ENCODE data around the gene NAA16. TPM values are rescaled to one million over a fixed set of nuclear protein-coding genes. Genes with fewer than 3 reads are reported as not detected.

Gene NAA16
- total and polyA plus RNA-seq, 2 donors (not counting 1 experiment from before 2014, with no cell fraction given): 14.3 to 33.5 TPM

DNA sequence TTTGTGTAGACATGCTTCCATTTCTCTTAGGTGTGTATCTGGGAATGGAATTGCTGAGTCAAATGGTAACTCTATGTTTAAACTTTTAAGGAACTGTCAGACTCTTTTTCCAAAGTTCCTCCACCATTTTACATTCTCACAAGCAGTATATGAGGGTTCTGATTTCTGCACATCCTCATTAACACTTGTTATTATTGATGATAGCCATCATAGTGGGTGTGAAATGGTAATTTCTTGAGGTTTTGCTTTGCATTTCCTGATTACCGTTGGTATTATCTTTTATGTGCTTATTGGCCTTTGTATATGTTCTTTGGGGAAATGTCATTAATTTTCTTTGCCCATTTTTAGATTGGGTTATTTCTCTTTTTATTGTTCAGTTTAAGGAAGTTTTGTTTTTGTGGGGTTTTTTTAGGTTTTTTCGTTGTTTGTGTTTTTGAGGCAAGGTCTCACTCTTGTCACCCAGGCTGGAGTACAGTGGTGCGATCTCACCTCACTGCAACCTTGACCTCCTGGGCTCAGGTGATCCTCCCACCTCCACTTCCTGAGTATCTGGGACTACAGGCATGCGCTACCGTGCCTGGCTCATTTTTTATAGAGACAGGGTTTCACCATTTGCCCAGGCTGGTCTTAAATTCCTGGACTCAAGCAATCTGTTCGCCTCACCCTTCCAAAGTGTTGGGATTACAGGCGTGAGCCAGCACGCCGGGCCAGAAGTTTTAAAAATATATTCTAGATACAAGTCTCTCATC lies 34.3 kb downstream of the NAA16 start:
- H3K36me3 ChIP-seq (replicated peaks in 1 of 2; ENCODE audit: control extremely low read depth in 1 of 2, control insufficient read depth in 1 of 2, extremely low read depth in 1 of 2, insufficient read depth in 2 of 2, low read length in 1 of 2): peaks cover 9 to 16% of the 10 kb centered on the region in 2 experiments
- Mint-ChIP-seq H3K4me1 (no peaks in the 10 kb centered on the region), H3K27ac (no peak overlapping the region), H3K27me3 (no peaks in the 10 kb centered on the region), H3K9me3 (ENCODE audit: insufficient read depth) (no peaks in the 10 kb centered on the region), H3K4me3 (no peak overlapping the region)
- ATAC-seq (ENCODE audit: low read depth): no peak
- H3K27me3 ChIP-seq (replicated peaks in 1 of 4; ENCODE audit: control extremely low read depth in 1 of 4, control insufficient read depth in 3 of 4, insufficient read depth in 4 of 4, low read length in 3 of 4): no peaks in the 10 kb centered on the region
- CTCF ChIA-PET: no interaction called here
- no peaks in the 10 kb centered on the region for H3K4me1 ChIP-seq (ENCODE audit: control insufficient read depth in 2 of 2, insufficient read depth in 2 of 2, low read length in 2 of 2)
- H4K20me1 ChIP-seq (ENCODE audit: control insufficient read depth, insufficient read depth, low read length, poor library complexity, severe bottlenecking): no peaks in the 10 kb centered on the region
- no peak overlapping the region for H3K4me2 ChIP-seq (replicated peaks; ENCODE audit: low read depth, low read length, poor library complexity, severe bottlenecking)
- no peak overlapping the region for H3K9ac ChIP-seq (ENCODE audit: low read length)
- POLR2A ChIA-PET: no interaction called here
- DNase-seq: no peak
- TF ChIP-seq, protein P1, sequence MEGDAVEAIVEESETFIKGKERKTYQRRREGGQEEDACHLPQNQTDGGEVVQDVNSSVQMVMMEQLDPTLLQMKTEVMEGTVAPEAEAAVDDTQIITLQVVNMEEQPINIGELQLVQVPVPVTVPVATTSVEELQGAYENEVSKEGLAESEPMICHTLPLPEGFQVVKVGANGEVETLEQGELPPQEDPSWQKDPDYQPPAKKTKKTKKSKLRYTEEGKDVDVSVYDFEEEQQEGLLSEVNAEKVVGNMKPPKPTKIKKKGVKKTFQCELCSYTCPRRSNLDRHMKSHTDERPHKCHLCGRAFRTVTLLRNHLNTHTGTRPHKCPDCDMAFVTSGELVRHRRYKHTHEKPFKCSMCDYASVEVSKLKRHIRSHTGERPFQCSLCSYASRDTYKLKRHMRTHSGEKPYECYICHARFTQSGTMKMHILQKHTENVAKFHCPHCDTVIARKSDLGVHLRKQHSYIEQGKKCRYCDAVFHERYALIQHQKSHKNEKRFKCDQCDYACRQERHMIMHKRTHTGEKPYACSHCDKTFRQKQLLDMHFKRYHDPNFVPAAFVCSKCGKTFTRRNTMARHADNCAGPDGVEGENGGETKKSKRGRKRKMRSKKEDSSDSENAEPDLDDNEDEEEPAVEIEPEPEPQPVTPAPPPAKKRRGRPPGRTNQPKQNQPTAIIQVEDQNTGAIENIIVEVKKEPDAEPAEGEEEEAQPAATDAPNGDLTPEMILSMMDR (IDR thresholded peaks at IDR 0.05): no peak
- TF ChIP-seq EZH2 (IDR thresholded peaks at IDR 0.05; ENCODE audit: borderline replicate concordance, insufficient read depth, low read depth, low read length, poor library complexity, severe bottlenecking): no peak
- H2AFZ ChIP-seq (ENCODE audit: insufficient read depth, low read depth, low read length, poor library complexity, severe bottlenecking): no peak overlapping the region
- no peaks in the 10 kb centered on the region for H3K9me3 ChIP-seq (ENCODE audit: control extremely low read depth in 1 of 3, control insufficient read depth in 2 of 3, insufficient read depth in 1 of 3, low read length in 2 of 3)
- no peak overlapping the region for H3K4me3 ChIP-seq (ENCODE audit: control extremely low read depth in 1 of 5, extremely low read depth in 1 of 5, insufficient read depth in 1 of 5, low read depth in 2 of 5, low read length in 4 of 5)
- no peaks in the 10 kb centered on the region for H3K79me2 ChIP-seq (ENCODE audit: control insufficient read depth, insufficient read depth, low read length)
- 81% methylated on average over 2 of the region's 9 CpGs for WGBS (ENCODE audit: insufficient coverage)
- intact Hi-C loops (cut with micrococcal nuclease): no loop called here
- no peak overlapping the region for H3K27ac ChIP-seq (ENCODE audit: low read length in 2 of 2)

DNA sequence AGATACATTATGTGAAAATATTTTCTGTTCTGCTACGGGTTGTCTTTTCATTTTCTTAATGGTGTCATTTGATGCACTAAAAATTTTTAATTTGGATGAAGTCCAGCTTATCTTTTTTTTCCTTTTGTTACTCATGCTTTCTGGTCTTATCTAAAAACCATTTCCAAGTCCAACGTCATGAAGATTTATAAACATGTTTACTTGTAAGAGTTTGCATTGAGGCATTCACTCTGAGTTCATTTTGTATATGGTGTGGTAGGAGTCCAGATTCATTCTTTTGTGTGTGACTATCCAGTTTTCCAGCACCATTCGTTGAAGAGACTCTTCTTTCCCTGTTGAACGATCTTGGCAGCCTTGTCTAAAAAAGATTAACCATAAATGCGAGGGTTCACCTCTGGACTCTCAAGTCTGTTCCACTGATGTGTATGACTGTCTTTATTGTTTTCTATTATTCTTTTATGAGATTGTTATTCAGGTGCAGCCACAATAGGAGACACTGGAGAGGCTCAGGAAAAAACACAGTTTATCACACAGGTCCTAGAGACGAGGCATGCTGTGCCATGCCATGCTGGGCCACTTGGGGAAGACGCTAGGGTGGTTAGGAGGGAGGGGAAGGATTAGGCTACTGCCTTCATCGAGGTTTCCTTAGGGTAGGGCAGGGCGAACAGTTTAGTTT lies 35.0 kb downstream of the NAA16 start:
- intact Hi-C loops (cut with micrococcal nuclease): no loop called here
- Histone ChIP-seq H3K27ac (ENCODE audit: low read length in 2 of 2) (no peak overlapping the region), H3K4me2 (replicated peaks; ENCODE audit: low read depth, low read length, poor library complexity, severe bottlenecking) (no peak overlapping the region), H2AFZ (ENCODE audit: insufficient read depth, low read depth, low read length, poor library complexity, severe bottlenecking) (no peak overlapping the region), H3K79me2 (ENCODE audit: control insufficient read depth, insufficient read depth, low read length) (no peaks in the 10 kb centered on the region), H3K27me3 (replicated peaks in 1 of 4; ENCODE audit: control extremely low read depth in 1 of 4, control insufficient read depth in 3 of 4, insufficient read depth in 4 of 4, low read length in 3 of 4) (no peaks in the 10 kb centered on the region), H3K36me3 (replicated peaks in 1 of 2; ENCODE audit: control extremely low read depth in 1 of 2, control insufficient read depth in 1 of 2, extremely low read depth in 1 of 2, insufficient read depth in 2 of 2, low read length in 1 of 2) (peaks cover 9 to 20% of the 10 kb centered on the region in 2 experiments), H3K4me1 (ENCODE audit: control insufficient read depth in 2 of 2, insufficient read depth in 2 of 2, low read length in 2 of 2) (no peaks in the 10 kb centered on the region), H4K20me1 (ENCODE audit: control insufficient read depth, insufficient read depth, low read length, poor library complexity, severe bottlenecking) (no peaks in the 10 kb centered on the region), H3K9ac (ENCODE audit: low read length) (no peak overlapping the region), H3K4me3 (ENCODE audit: control extremely low read depth in 1 of 5, extremely low read depth in 1 of 5, insufficient read depth in 1 of 5, low read depth in 2 of 5, low read length in 4 of 5) (no peak overlapping the region), H3K9me3 (ENCODE audit: control extremely low read depth in 1 of 3, control insufficient read depth in 2 of 3, insufficient read depth in 1 of 3, low read length in 2 of 3) (no peaks in the 10 kb centered on the region)
- ChIA-PET CTCF (no interaction called here), POLR2A (no interaction called here)
- Mint-ChIP-seq H3K9me3 (ENCODE audit: insufficient read depth) (no peaks in the 10 kb centered on the region), H3K4me1 (no peaks in the 10 kb centered on the region), H3K27ac (no peak overlapping the region), H3K4me3 (no peak overlapping the region), H3K27me3 (no peaks in the 10 kb centered on the region)
- ATAC-seq (ENCODE audit: low read depth): no peak
- 90% methylated on average over 3 of the region's 9 CpGs for WGBS (ENCODE audit: insufficient coverage)
- TF ChIP-seq, protein P1 (IDR thresholded peaks at IDR 0.05): no peak
- TF ChIP-seq EZH2 (IDR thresholded peaks at IDR 0.05; ENCODE audit: borderline replicate concordance, insufficient read depth, low read depth, low read length, poor library complexity, severe bottlenecking): no peak
- DNase-seq: no peak
